ENCODE results near the gene PITPNC1.

- TF ChIP-seq CTCF (IDR thresholded peaks at IDR 0.05) (no peak), POLR2A (IDR thresholded peaks at IDR 0.05) (no peak)
Measured at GRCh38 chr17:67482764-67483163, 105.7 kb downstream of the PITPNC1 start.
